ENCODE measurements around the gene SERPINB10.

SERPINB10 gene

GRCh38 chr18:63953811-63954210 lies 46.1 kb downstream of the SERPINB10 start:
- no peaks in the 10 kb centered on the region for H3K4me1 ChIP-seq (ENCODE audit: insufficient read depth, low read length, severe bottlenecking)
- H3K4me2 ChIP-seq (ENCODE audit: low read length) = no peak overlapping the region
- no peak overlapping the region for H2AFZ ChIP-seq (ENCODE audit: low read length)
- H3K27ac ChIP-seq (ENCODE audit: low read depth, low read length, poor library complexity, severe bottlenecking) = no peak overlapping the region
- H3K27me3 ChIP-seq (ENCODE audit: insufficient read depth, low read length) = no peaks in the 10 kb centered on the region
- H3K9me2 ChIP-seq (ENCODE audit: low read depth, low read length) = no peaks in the 10 kb centered on the region
- no peaks in the 10 kb centered on the region for H4K20me1 ChIP-seq (ENCODE audit: insufficient read depth, low read length)
- H3K9me3 ChIP-seq (ENCODE audit: low read length) = no peaks in the 10 kb centered on the region
- no peaks in the 10 kb centered on the region for H3F3A ChIP-seq (ENCODE audit: insufficient read depth, low read length)
- no peak overlapping the region for H3K9ac ChIP-seq (ENCODE audit: low read length)
- H3K79me2 ChIP-seq (ENCODE audit: insufficient read depth, low read length) = no peaks in the 10 kb centered on the region
- H3K4me3 ChIP-seq (ENCODE audit: low read depth, low read length, poor library complexity, severe bottlenecking) = no peak overlapping the region
- TF ChIP-seq CTCF (IDR thresholded peaks at IDR 0.05; ENCODE audit: low read length) (no peak), EZH2 (IDR thresholded peaks at IDR 0.05; ENCODE audit: borderline replicate concordance, low read length) (no peak)
- no peaks in the 10 kb centered on the region for H3K36me3 ChIP-seq (ENCODE audit: insufficient read depth, low read length)

- no peak overlapping the region for H3K27ac ChIP-seq (ENCODE audit: low read depth, low read length, poor library complexity, severe bottlenecking)
- H3K27me3 ChIP-seq (ENCODE audit: insufficient read depth, low read length) = no peaks in the 10 kb centered on the region
- no peak overlapping the region for H2AFZ ChIP-seq (ENCODE audit: low read length)
- H3F3A ChIP-seq (ENCODE audit: insufficient read depth, low read length) = no peaks in the 10 kb centered on the region
- H3K4me3 ChIP-seq (ENCODE audit: low read depth, low read length, poor library complexity, severe bottlenecking) = no peak overlapping the region
- no peaks in the 10 kb centered on the region for H3K9me2 ChIP-seq (ENCODE audit: low read depth, low read length)
- H3K4me2 ChIP-seq (ENCODE audit: low read length) = no peak overlapping the region
- TF ChIP-seq CTCF (IDR thresholded peaks at IDR 0.05; ENCODE audit: low read length) (no peak), EZH2 (IDR thresholded peaks at IDR 0.05; ENCODE audit: borderline replicate concordance, low read length) (no peak)
- no peaks in the 10 kb centered on the region for H3K36me3 ChIP-seq (ENCODE audit: insufficient read depth, low read length)
- H3K9me3 ChIP-seq (ENCODE audit: low read length) = no peaks in the 10 kb centered on the region
- H3K4me1 ChIP-seq (ENCODE audit: insufficient read depth, low read length, severe bottlenecking) = no peaks in the 10 kb centered on the region
- no peak overlapping the region for H3K9ac ChIP-seq (ENCODE audit: low read length)
- no peaks in the 10 kb centered on the region for H3K79me2 ChIP-seq (ENCODE audit: insufficient read depth, low read length)
- H4K20me1 ChIP-seq (ENCODE audit: insufficient read depth, low read length) = no peaks in the 10 kb centered on the region
These were observed 49.0 kb downstream of the SERPINB10 start for GRCh38 chr18:63956755-63957154.

GRCh38 chr18:63960891-63961290 lies 53.1 kb downstream of the SERPINB10 start:
- no peaks in the 10 kb centered on the region for H3K9me3 ChIP-seq (ENCODE audit: low read length)
- no peak overlapping the region for H3K4me3 ChIP-seq (ENCODE audit: low read depth, low read length, poor library complexity, severe bottlenecking)
- H3K9me2 ChIP-seq (ENCODE audit: low read depth, low read length) = no peaks in the 10 kb centered on the region
- H3K4me1 ChIP-seq (ENCODE audit: insufficient read depth, low read length, severe bottlenecking) = no peaks in the 10 kb centered on the region
- H3K36me3 ChIP-seq (ENCODE audit: insufficient read depth, low read length) = no peaks in the 10 kb centered on the region
- no peak overlapping the region for H3K4me2 ChIP-seq (ENCODE audit: low read length)
- no peaks in the 10 kb centered on the region for H3K79me2 ChIP-seq (ENCODE audit: insufficient read depth, low read length)
- no peaks in the 10 kb centered on the region for H3F3A ChIP-seq (ENCODE audit: insufficient read depth, low read length)
- TF ChIP-seq EZH2 (IDR thresholded peaks at IDR 0.05; ENCODE audit: borderline replicate concordance, low read length) (no peak), CTCF (IDR thresholded peaks at IDR 0.05; ENCODE audit: low read length) (no peak)
- H3K9ac ChIP-seq (ENCODE audit: low read length) = no peak overlapping the region
- no peak overlapping the region for H2AFZ ChIP-seq (ENCODE audit: low read length)
- H3K27me3 ChIP-seq (ENCODE audit: insufficient read depth, low read length) = no peaks in the 10 kb centered on the region
- H3K27ac ChIP-seq (ENCODE audit: low read depth, low read length, poor library complexity, severe bottlenecking) = no peak overlapping the region
- H4K20me1 ChIP-seq (ENCODE audit: insufficient read depth, low read length) = no peaks in the 10 kb centered on the region

All from OCI-LY1 (cell line).